ENCODE results near the gene BPIFB3. TPM values are rescaled to one million over a fixed set of nuclear protein-coding genes. Genes with fewer than 3 reads are reported as not detected.

BPIFB3 gene
- total and polyA plus RNA-seq, 2 of the 13 experiments (the other 11 are each of a cell fraction or from before 2014, with no cell fraction given), result 0.09 TPM; not detected in 1

GRCh38 chr20:33022694-33023438, 30.8 kb upstream of the BPIFB3 start (continued):
- TF ChIP-seq BCLAF1 (IDR thresholded peaks at IDR 0.05) (no peak), ZBTB40 (IDR thresholded peaks at IDR 0.05) (no peak), ZBTB40 (CRISPR knock-in tag; IDR thresholded peaks at IDR 0.05) (no peak), SOX13 (IDR thresholded peaks at IDR 0.05) (no peak), SOX13 (CRISPR knock-in tag; conservative IDR thresholded peaks at IDR 0.05 in 1 of 2, IDR thresholded peaks at IDR 0.05 in 1 of 2) (no peak), ZNF776 (CRISPR knock-in tag; IDR thresholded peaks at IDR 0.05) (no peak), BCL6 (CRISPR knock-in tag; IDR thresholded peaks at IDR 0.05) (no peak), ZNF30 (CRISPR knock-in tag; IDR thresholded peaks at IDR 0.05) (no peak), ZNF740 (CRISPR knock-in tag; IDR thresholded peaks at IDR 0.05) (no peak), ZNF20 (CRISPR knock-in tag; IDR thresholded peaks at IDR 0.05) (0 out of 2 replicates have a peak, but pooled peaks have one; percentile 28), MED13 (CRISPR knock-in tag; IDR thresholded peaks at IDR 0.05) (no peak), ZBTB20 (CRISPR knock-in tag; IDR thresholded peaks at IDR 0.05; ENCODE audit: borderline replicate concordance, low read depth) (no peak), ZNF775 (CRISPR knock-in tag; IDR thresholded peaks at IDR 0.05; ENCODE audit: borderline replicate concordance) (no peak), ZNF256 (CRISPR knock-in tag; conservative IDR thresholded peaks at IDR 0.05) (no peak), ASH2L (IDR thresholded peaks at IDR 0.05; ENCODE audit: insufficient read length, low read depth, low read length) (no peak), ZNF3 (CRISPR knock-in tag; IDR thresholded peaks at IDR 0.05) (no peak), NCOR1 (IDR thresholded peaks at IDR 0.05; ENCODE audit: borderline replicate concordance, low read length) (no peak), NFRKB (IDR thresholded peaks at IDR 0.05) (no peak), ZNF253 (CRISPR knock-in tag; IDR thresholded peaks at IDR 0.05; ENCODE audit: borderline replicate concordance) (no peak)
